Naive thymus-derived CD4-positive, alpha-beta T cell (primary cell): Measurements from ENCODE around the gene CCDC27. TPM values are rescaled to one million over a fixed set of nuclear protein-coding genes. Genes with fewer than 3 reads are reported as not detected.

Experiments used
- ATAC-seq: fragments of 150-1000 bp; cut with Tn5 transposase; 2 replicates; pipeline ENCODE4 v1.10.0; 2021; ENCODE audit warnings: mild to moderate bottlenecking, moderate library complexity
- CTCF ChIA-PET: fragments of 350-600 bp; sonication (Branson Sonifier 250); formaldehyde crosslinking; loops from one replicate; lab custom pipeline; 2021; ENCODE audit warnings: antibody characterized with exemption; lab: Charles Lee
- POLR2A ChIA-PET: fragments of 350-600 bp; sonication (Branson Sonifier 250); formaldehyde crosslinking; loops from one replicate; lab custom pipeline; 2021; ENCODE audit warnings: antibody characterized with exemption, inconsistent platforms; lab: Charles Lee
- DNase-seq, 9 donors: peaks; one replicate each; pipeline versions ENCODE4 v3.0.0 to v3.0.0-alpha.2; 2020 to 2022; ENCODE audit warnings: mixed read lengths in 1 of 9
- H3K27ac ChIP-seq: one replicate; pipeline ENCODE4 v1.7.0; 2013; ENCODE audit warnings: mild to moderate bottlenecking, low read depth, low read length, moderate library complexity
- H3K27me3 ChIP-seq, 2 donors: one replicate each; pipeline ENCODE4 v1.7.0; 2013; ENCODE audit warnings: low read length in 2 of 2, mild to moderate bottlenecking in 2 of 2, moderate library complexity in 2 of 2; ENCODE audit not compliant: control insufficient read depth in 2 of 2, insufficient read depth in 2 of 2
- H3K36me3 ChIP-seq, 3 experiments: 1 replicate in 2 of 3; 2 replicates in 1 of 3; pipeline ENCODE4 v1.7.0; 2013; ENCODE audit warnings: low read length in 3 of 3, mild to moderate bottlenecking in 3 of 3, moderate library complexity in 1 of 3; ENCODE audit not compliant: insufficient read depth in 3 of 3, control insufficient read depth in 2 of 3
- H3K4me1 ChIP-seq, 2 donors: one replicate each; pipeline ENCODE4 v1.7.0; 2013; ENCODE audit warnings: low read length in 2 of 2, mild to moderate bottlenecking in 2 of 2, moderate library complexity in 1 of 2; ENCODE audit not compliant: control insufficient read depth in 2 of 2, insufficient read depth in 2 of 2
- H3K4me3 ChIP-seq: 2 replicates; pipeline ENCODE4 v1.7.0; 2013; ENCODE audit warnings: mild to moderate bottlenecking, low read length
- H3K9me3 ChIP-seq, 3 experiments: 1 replicate in 2 of 3; 2 replicates in 1 of 3; pipeline ENCODE4 v1.7.0; 2013; ENCODE audit warnings: low read length in 3 of 3; ENCODE audit not compliant: control insufficient read depth in 2 of 3
- H3K27ac Mint-ChIP-seq, 9 donors: one replicate each; pipeline ENCODE4 v1.8.0; 2020 to 2022; ENCODE audit warnings: mixed read lengths in 9 of 9, mild to moderate bottlenecking in 8 of 9, moderate library complexity in 5 of 9, inconsistent platforms in 2 of 9
- H3K27me3 Mint-ChIP-seq, 5 donors: one replicate each; pipeline ENCODE4 v1.8.0; 2021 to 2022; ENCODE audit warnings: mixed read lengths in 5 of 5, mild to moderate bottlenecking in 1 of 5
- H3K36me3 Mint-ChIP-seq, 5 donors: one replicate each; pipeline ENCODE4 v1.8.0; 2020 to 2022; ENCODE audit warnings: mixed read lengths in 5 of 5, mild to moderate bottlenecking in 3 of 5, inconsistent platforms in 1 of 5
- H3K4me1 Mint-ChIP-seq, 7 donors: one replicate each; pipeline ENCODE4 v1.8.0; 2020 to 2022; ENCODE audit warnings: mixed read lengths in 7 of 7, mild to moderate bottlenecking in 3 of 7, inconsistent platforms in 1 of 7
- H3K4me3 Mint-ChIP-seq, 10 donors: one replicate each; pipeline ENCODE4 v1.8.0; 2020 to 2022; ENCODE audit warnings: mild to moderate bottlenecking in 10 of 10, mixed read lengths in 10 of 10, moderate library complexity in 6 of 10, inconsistent platforms in 2 of 10
- H3K9me3 Mint-ChIP-seq, 11 donors: one replicate each; pipeline ENCODE4 v1.8.0; 2020 to 2022; ENCODE audit warnings: mixed read lengths in 11 of 11, mild to moderate bottlenecking in 4 of 11, inconsistent platforms in 1 of 11, moderate library complexity in 1 of 11
- intact Hi-C, 2 donors: fragments of 100-400 bp; cut with micrococcal nuclease; formaldehyde crosslinking; loops; one replicate each; pipeline ENCODE4 v1.15.1; 2023
- polyA plus RNA-seq, 2 donors: library from polyadenylated mRNA; unstranded; fragments of 300-500 nt; fragmentation: Illumina TruSeq; gene quantifications; one replicate each; pipeline ENCODE4 v1.2.3, GENCODE V29; 2021
- total RNA-seq, 6 experiments: library from RNA in 5 of 6; stranded (reverse) in 5 of 6; gene quantifications; 1 replicate in 5 of 6; 2 replicates in 1 of 6; pipeline ENCODE4 v1.2.3 and lab custom pipeline; 2021 to 2026

The CCDC27 gene
- total and polyA plus RNA-seq, 7 experiments from 2014 or later: not detected

- no peak overlapping the region for H3K27ac Mint-ChIP-seq
- H3K27me3 Mint-ChIP-seq: peaks cover 0 to 4% (median 0%) of the 10 kb centered on the region in 5 donors
- peaks cover 9 to 22% (median 18%) of the 10 kb centered on the region in 7 donors for H3K4me1 Mint-ChIP-seq
- no peak for DNase-seq
- no peak overlapping the region for H3K27ac ChIP-seq
- no peak overlapping the region for H3K4me3 Mint-ChIP-seq
- peaks cover 0 to 3% (median 0%) of the 10 kb centered on the region in 5 donors for H3K36me3 Mint-ChIP-seq
- ChIA-PET CTCF (no interaction called here), POLR2A (no interaction called here)
- no peak overlapping the region for H3K4me3 ChIP-seq
- H3K36me3 ChIP-seq: no peaks in the 10 kb centered on the region
- no peaks in the 10 kb centered on the region for H3K27me3 ChIP-seq
- ATAC-seq: no peak
- H3K4me1 ChIP-seq: peaks cover 7 to 12% of the 10 kb centered on the region in 2 donors
- H3K9me3 Mint-ChIP-seq: peaks cover 0 to 2% (median 0%) of the 10 kb centered on the region in 11 donors
- intact Hi-C loops: no loop called here
- H3K9me3 ChIP-seq: no peaks in the 10 kb centered on the region
Observed at GRCh38 chr1:3750741-3751140, 1.5 kb upstream of the CCDC27 start.

GRCh38 chr1:3753656-3754454 is 1.6 kb downstream of the CCDC27 start:
- H3K4me1 ChIP-seq: no peaks in the 10 kb centered on the region
- no peak overlapping the region for H3K27ac Mint-ChIP-seq
- POLR2A ChIA-PET: no interaction called here
- H3K36me3 Mint-ChIP-seq: no peaks in the 10 kb centered on the region
- peaks cover 0 to 3% (median 0%) of the 10 kb centered on the region in 7 donors for H3K4me1 Mint-ChIP-seq
- DNase-seq (no peak), ATAC-seq (no peak)
- H3K9me3 Mint-ChIP-seq: no peaks in the 10 kb centered on the region
- no peaks in the 10 kb centered on the region for H3K36me3 ChIP-seq
- peaks cover 0 to 10% (median 0%) of the 10 kb centered on the region in 5 donors for H3K27me3 Mint-ChIP-seq
- intact Hi-C loops: no loop called here
- H3K27ac ChIP-seq: no peak overlapping the region
- H3K27me3 ChIP-seq: no peaks in the 10 kb centered on the region
- no peaks in the 10 kb centered on the region for H3K9me3 ChIP-seq
- CTCF ChIA-PET: no interaction called here
- H3K4me3 ChIP-seq: no peak overlapping the region
- H3K4me3 Mint-ChIP-seq: no peak overlapping the region

GRCh38 chr1:3756394-3756793 is 4.1 kb downstream of the CCDC27 start:
- no peak for DNase-seq
- H3K4me1 Mint-ChIP-seq: no peaks in the 10 kb centered on the region
- Histone ChIP-seq H3K4me3 (no peak overlapping the region), H3K4me1 (no peaks in the 10 kb centered on the region), H3K27me3 (no peaks in the 10 kb centered on the region), H3K27ac (no peak overlapping the region), H3K9me3 (no peaks in the 10 kb centered on the region), H3K36me3 (no peaks in the 10 kb centered on the region)
- ATAC-seq: no peak
- POLR2A ChIA-PET: interaction anchor here (0.5 kb wide), 1 partner anchor 90 kb away, joined by 3 read pairs; no protein-coding TSS in a partner anchor
- H3K4me3 Mint-ChIP-seq: no peak overlapping the region
- intact Hi-C loops: no loop called here
- H3K27ac Mint-ChIP-seq: no peak overlapping the region
- peaks cover 0 to 5% (median 0%) of the 10 kb centered on the region in 5 donors for H3K36me3 Mint-ChIP-seq
- CTCF ChIA-PET: interaction anchor here (0.5 to 0.7 kb wide), 2 partner anchors 40 to 116 kb away, joined by 3 read pairs; no protein-coding TSS in a partner anchor
- H3K9me3 Mint-ChIP-seq: peaks cover 0 to 9% (median 0%) of the 10 kb centered on the region in 11 donors
- peaks cover 8 to 28% (median 12%) of the 10 kb centered on the region in 5 donors for H3K27me3 Mint-ChIP-seq

GRCh38 chr1:3759164-3759563 is 6.9 kb downstream of the CCDC27 start:
- Mint-ChIP-seq H3K4me3 (no peak overlapping the region), H3K27me3 (peaks cover 8 to 31% (median 13%) of the 10 kb centered on the region in 5 donors), H3K9me3 (peaks cover 0 to 9% (median 0%) of the 10 kb centered on the region in 11 donors), H3K27ac (no peak overlapping the region), H3K36me3 (peaks cover 0 to 5% (median 0%) of the 10 kb centered on the region in 5 donors), H3K4me1 (no peaks in the 10 kb centered on the region)
- Histone ChIP-seq H3K36me3 (no peaks in the 10 kb centered on the region), H3K9me3 (no peaks in the 10 kb centered on the region), H3K27me3 (no peaks in the 10 kb centered on the region), H3K27ac (no peak overlapping the region), H3K4me3 (no peak overlapping the region), H3K4me1 (no peaks in the 10 kb centered on the region)
- POLR2A ChIA-PET: no interaction called here
- intact Hi-C loops: no loop called here
- ATAC-seq (no peak), DNase-seq (no peak)
- CTCF ChIA-PET: no interaction called here

- H3K27me3 Mint-ChIP-seq: peaks cover 8 to 35% (median 13%) of the 10 kb centered on the region in 5 donors
- H3K4me3 Mint-ChIP-seq: no peak overlapping the region
- no peaks in the 10 kb centered on the region for H3K9me3 ChIP-seq
- intact Hi-C loops: no loop called here
- peaks cover 0 to 9% (median 0%) of the 10 kb centered on the region in 11 donors for H3K9me3 Mint-ChIP-seq
- H3K27ac ChIP-seq: no peak overlapping the region
- CTCF ChIA-PET: no interaction called here
- H3K27ac Mint-ChIP-seq: no peak overlapping the region
- H3K4me1 ChIP-seq: no peaks in the 10 kb centered on the region
- H3K4me1 Mint-ChIP-seq: no peaks in the 10 kb centered on the region
- ATAC-seq (no peak), DNase-seq (no peak)
- peaks cover 0 to 5% (median 0%) of the 10 kb centered on the region in 5 donors for H3K36me3 Mint-ChIP-seq
- no peaks in the 10 kb centered on the region for H3K36me3 ChIP-seq
- H3K4me3 ChIP-seq: no peak overlapping the region
- POLR2A ChIA-PET: no interaction called here
- no peaks in the 10 kb centered on the region for H3K27me3 ChIP-seq
Observed at GRCh38 chr1:3759796-3760195, 7.5 kb downstream of the CCDC27 start.

- Histone ChIP-seq H3K36me3 (no peaks in the 10 kb centered on the region), H3K27me3 (no peaks in the 10 kb centered on the region), H3K4me1 (no peaks in the 10 kb centered on the region), H3K9me3 (no peaks in the 10 kb centered on the region), H3K27ac (no peak overlapping the region), H3K4me3 (no peak overlapping the region)
- Mint-ChIP-seq H3K36me3 (peaks cover 0 to 5% (median 0%) of the 10 kb centered on the region in 5 donors), H3K27me3 (peaks cover 8 to 39% (median 16%) of the 10 kb centered on the region in 5 donors), H3K4me1 (no peaks in the 10 kb centered on the region), H3K4me3 (no peak overlapping the region), H3K27ac (no peak overlapping the region), H3K9me3 (peaks cover 0 to 9% (median 0%) of the 10 kb centered on the region in 11 donors)
- ATAC-seq: no peak
- ChIA-PET CTCF (interaction anchor here (0.6 kb wide), 1 partner anchor 11 kb away, joined by 5 read pairs; no protein-coding TSS in a partner anchor), POLR2A (no interaction called here)
- intact Hi-C loops: no loop called here
- no peak for DNase-seq
Observed at GRCh38 chr1:3761296-3762010, 9.2 kb downstream of the CCDC27 start.
